DND-41 (cell line): ENCODE measurements around the gene TBATA.

Experiments used
- EZH2 ChIP-seq: IDR thresholded peaks from 3 replicates; pipeline ENCODE4 v1.6.1; 2012; ENCODE audit warnings: borderline replicate concordance, low read depth, mild to moderate bottlenecking, moderate library complexity, low read length, inconsistent platforms; ENCODE audit not compliant: severe bottlenecking
- TF ChIP-seq, protein P1 (sequence below): IDR thresholded peaks from 2 replicates; pipeline ENCODE4 v1.5.1; 2012; ENCODE audit warnings: borderline replicate concordance, low read length, moderate library complexity, mild to moderate bottlenecking; ENCODE audit not compliant: poor library complexity, severe bottlenecking; ENCODE audit errors: extremely low read depth

- TF ChIP-seq, protein P1, sequence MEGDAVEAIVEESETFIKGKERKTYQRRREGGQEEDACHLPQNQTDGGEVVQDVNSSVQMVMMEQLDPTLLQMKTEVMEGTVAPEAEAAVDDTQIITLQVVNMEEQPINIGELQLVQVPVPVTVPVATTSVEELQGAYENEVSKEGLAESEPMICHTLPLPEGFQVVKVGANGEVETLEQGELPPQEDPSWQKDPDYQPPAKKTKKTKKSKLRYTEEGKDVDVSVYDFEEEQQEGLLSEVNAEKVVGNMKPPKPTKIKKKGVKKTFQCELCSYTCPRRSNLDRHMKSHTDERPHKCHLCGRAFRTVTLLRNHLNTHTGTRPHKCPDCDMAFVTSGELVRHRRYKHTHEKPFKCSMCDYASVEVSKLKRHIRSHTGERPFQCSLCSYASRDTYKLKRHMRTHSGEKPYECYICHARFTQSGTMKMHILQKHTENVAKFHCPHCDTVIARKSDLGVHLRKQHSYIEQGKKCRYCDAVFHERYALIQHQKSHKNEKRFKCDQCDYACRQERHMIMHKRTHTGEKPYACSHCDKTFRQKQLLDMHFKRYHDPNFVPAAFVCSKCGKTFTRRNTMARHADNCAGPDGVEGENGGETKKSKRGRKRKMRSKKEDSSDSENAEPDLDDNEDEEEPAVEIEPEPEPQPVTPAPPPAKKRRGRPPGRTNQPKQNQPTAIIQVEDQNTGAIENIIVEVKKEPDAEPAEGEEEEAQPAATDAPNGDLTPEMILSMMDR = no peak
- TF ChIP-seq EZH2 = no peak
Observed at GRCh38 chr10:70773965-70774809, 11.0 kb downstream of the TBATA start.
